Fibroblast of skin of abdomen (primary cell): ENCODE measurements around the gene BACE1.
"Not testable (repeated sequence)": the region's sequence is repeated elsewhere in the genome, so short reads cannot be mapped to it uniquely, and the experiment has no call there.

Experiments used
- DNase-seq: peaks from one replicate; pipeline ENCODE4 v3.0.0-alpha.2; 2013

The BACE1 gene

GRCh38 chr11:117273550-117274289 is 42.3 kb downstream of the BACE1 start:
- peak; percentile 91 for DNase-seq

- DNase-seq: not testable (repeated sequence)
These were observed 43.9 kb downstream of the BACE1 start for GRCh38 chr11:117272175-117272574.

GRCh38 chr11:117271208-117271607 is 44.8 kb downstream of the BACE1 start:
- no peak for DNase-seq

GRCh38 chr11:117269856-117270255 is 46.2 kb downstream of the BACE1 start:
- DNase-seq: no peak

GRCh38 chr11:117265745-117266144 is 50.3 kb downstream of the BACE1 start:
- DNase-seq: no peak

GRCh38 chr11:117264624-117265323 is 51.3 kb downstream of the BACE1 start:
- not testable (repeated sequence) for DNase-seq

GRCh38 chr11:117259417-117259816 is 56.6 kb downstream of the BACE1 start:
- DNase-seq: peak; percentile 85

- peak; percentile 34 for DNase-seq
These were observed 57.5 kb downstream of the BACE1 start for GRCh38 chr11:117258576-117258975.

- DNase-seq: peak; percentile 42
These were observed 59.5 kb downstream of the BACE1 start for GRCh38 chr11:117256573-117256972.

GRCh38 chr11:117255966-117256365 is 60.1 kb downstream of the BACE1 start:
- DNase-seq: no peak

- DNase-seq: no peak
These were observed 64.5 kb downstream of the BACE1 start for GRCh38 chr11:117251506-117251905.

- DNase-seq: no peak
These were observed 66.5 kb downstream of the BACE1 start for GRCh38 chr11:117249571-117249970.

GRCh38 chr11:117248341-117248740 is 67.7 kb downstream of the BACE1 start:
- no peak for DNase-seq

GRCh38 chr11:117239295-117239694 is 76.8 kb downstream of the BACE1 start:
- peak; percentile 91 for DNase-seq

GRCh38 chr11:117238221-117238620 is 77.8 kb downstream of the BACE1 start:
- no peak for DNase-seq
